ENCODE data around the gene AAMDC. TPM values are rescaled to one million over a fixed set of nuclear protein-coding genes. Genes with fewer than 3 reads are reported as not detected.
"Not testable (repeated sequence)": the region's sequence is repeated elsewhere in the genome, so short reads cannot be mapped to it uniquely, and the experiment has no call there.

Gene AAMDC
- total RNA-seq, 4 donors from 2014 or later, result 14.4 to 30.7 TPM; not detected in 2

DNA sequence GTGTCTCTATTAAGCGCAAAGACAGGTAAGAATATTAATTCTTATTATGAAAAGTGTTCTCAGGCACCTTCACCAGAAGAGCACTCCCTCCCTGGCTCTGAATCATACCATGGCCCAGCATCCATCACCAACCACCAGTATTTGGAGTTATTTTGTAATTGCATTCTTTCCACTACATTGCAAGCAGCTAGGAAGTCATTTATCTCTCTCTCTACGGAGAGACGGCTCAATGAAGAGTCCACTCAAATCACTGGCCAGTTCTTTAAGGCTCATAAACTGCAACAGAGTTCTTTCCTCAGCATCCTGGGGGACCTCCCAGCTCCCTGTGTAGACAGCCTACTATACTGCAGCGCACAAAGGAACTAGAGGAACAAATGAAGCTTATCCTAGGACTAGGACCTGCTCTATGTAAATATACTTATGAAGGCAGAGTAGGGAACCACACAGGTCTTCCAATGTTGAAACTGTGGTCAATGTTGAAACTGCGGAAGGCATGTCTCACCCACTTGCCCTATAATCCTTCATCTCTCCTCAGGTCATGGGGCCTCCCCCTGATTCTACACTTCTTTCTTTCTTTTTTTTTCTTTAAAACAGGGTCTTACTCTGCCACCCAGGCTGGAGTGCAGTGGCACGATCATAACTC, 63.4 kb downstream of the AAMDC start:
- no peak overlapping the region for H3K27ac ChIP-seq
- no peaks in the 10 kb centered on the region for H3K4me1 ChIP-seq
- in situ Hi-C loops (cut with MboI; ENCODE audit: low pct_ligation_motif_present in 1 of 4, low pct_unique_long_range_greater_than_20kb in 1 of 4, low sequenced_read_pairs in 3 of 4) (no loop called here), intact Hi-C loops (cut with DNase I; ENCODE audit: low total_unique reads) (no loop called here)
- peaks cover 0 to 25% (median 6%) of the 10 kb centered on the region in 4 donors for H3K36me3 ChIP-seq
- no peaks in the 10 kb centered on the region for H3K27me3 ChIP-seq
- H3K9me3 ChIP-seq, result no peaks in the 10 kb centered on the region
- WGBS, 2 donors (ENCODE audit: low coverage in 1 of 2), result 80 to 83% methylated on average over 4 to 6 of the region's 6 CpGs
- H3K4me3 ChIP-seq, result no peak overlapping the region
- no peak for DNase-seq
- TF ChIP-seq, protein P1, sequence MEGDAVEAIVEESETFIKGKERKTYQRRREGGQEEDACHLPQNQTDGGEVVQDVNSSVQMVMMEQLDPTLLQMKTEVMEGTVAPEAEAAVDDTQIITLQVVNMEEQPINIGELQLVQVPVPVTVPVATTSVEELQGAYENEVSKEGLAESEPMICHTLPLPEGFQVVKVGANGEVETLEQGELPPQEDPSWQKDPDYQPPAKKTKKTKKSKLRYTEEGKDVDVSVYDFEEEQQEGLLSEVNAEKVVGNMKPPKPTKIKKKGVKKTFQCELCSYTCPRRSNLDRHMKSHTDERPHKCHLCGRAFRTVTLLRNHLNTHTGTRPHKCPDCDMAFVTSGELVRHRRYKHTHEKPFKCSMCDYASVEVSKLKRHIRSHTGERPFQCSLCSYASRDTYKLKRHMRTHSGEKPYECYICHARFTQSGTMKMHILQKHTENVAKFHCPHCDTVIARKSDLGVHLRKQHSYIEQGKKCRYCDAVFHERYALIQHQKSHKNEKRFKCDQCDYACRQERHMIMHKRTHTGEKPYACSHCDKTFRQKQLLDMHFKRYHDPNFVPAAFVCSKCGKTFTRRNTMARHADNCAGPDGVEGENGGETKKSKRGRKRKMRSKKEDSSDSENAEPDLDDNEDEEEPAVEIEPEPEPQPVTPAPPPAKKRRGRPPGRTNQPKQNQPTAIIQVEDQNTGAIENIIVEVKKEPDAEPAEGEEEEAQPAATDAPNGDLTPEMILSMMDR (IDR thresholded peaks at IDR 0.05), result no peak

DNA sequence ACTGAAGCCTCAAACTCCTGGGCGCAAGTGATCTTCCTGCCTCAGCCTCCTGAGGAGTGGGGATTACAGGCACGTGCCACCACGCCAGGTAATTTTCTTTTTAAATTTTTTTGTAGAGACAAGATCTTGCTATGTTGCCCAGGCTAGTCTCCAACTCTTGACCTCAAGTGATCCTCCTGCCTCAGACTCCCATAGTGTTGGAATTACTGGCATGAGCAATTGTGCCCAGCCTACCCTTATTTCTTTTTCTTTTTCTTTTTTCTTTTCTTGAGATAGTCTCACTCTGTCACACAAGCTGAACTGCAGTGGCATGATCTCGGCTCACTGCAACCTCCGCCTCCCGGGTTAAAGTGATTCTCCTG, 63.9 kb downstream of the AAMDC start:
- Histone ChIP-seq H3K27me3 (no peaks in the 10 kb centered on the region), H3K9me3 (no peaks in the 10 kb centered on the region), H3K4me3 (no peak overlapping the region), H3K36me3 (peaks cover 0 to 25% (median 8%) of the 10 kb centered on the region in 4 donors), H3K27ac (no peak overlapping the region), H3K4me1 (no peaks in the 10 kb centered on the region)
- DNase-seq, result no peak
- WGBS, 2 donors (ENCODE audit: low coverage in 1 of 2), result 99 to 100% methylated on average over 5 to 6 of the region's 6 CpGs
- intact Hi-C loops (cut with DNase I; ENCODE audit: low total_unique reads), result no loop called here
- in situ Hi-C loops (cut with MboI; ENCODE audit: low pct_ligation_motif_present in 1 of 4, low pct_unique_long_range_greater_than_20kb in 1 of 4, low sequenced_read_pairs in 3 of 4), result no loop called here
- no peak for TF ChIP-seq POLR2AphosphoS5 (IDR thresholded peaks at IDR 0.05)
- no peak for TF ChIP-seq EP300 (IDR thresholded peaks at IDR 0.05; ENCODE audit: low read depth)
- TF ChIP-seq POLR2A (IDR thresholded peaks at IDR 0.05), result no peak
- TF ChIP-seq, protein P1 (IDR thresholded peaks at IDR 0.05), result no peak

DNA sequence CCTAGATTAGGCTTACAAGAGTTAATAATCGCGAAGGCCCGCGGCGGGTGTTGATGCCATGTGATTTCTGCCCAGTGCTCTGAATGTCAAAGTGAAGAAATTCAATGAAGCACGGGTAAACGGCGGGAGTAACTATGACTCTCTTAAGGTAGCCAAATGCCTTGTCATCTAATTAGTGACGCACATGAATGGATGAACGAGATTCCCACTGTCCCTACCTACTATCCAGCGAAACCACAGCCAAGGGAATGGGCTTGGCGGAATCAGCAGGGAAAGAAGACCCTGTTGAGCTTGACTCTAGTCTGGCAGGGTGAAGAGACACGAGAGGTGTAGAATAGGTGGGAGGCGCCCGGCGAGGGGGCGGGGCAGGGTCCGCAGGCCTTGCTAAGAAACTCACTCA, 65.5 kb downstream of the AAMDC start:
- Histone ChIP-seq H3K4me3 (no peak overlapping the region), H3K27ac (no peak overlapping the region), H3K4me1 (no peaks in the 10 kb centered on the region), H3K36me3 (peaks cover 0 to 19% (median 6%) of the 10 kb centered on the region in 4 donors), H3K9me3 (no peaks in the 10 kb centered on the region), H3K27me3 (no peaks in the 10 kb centered on the region)
- TF ChIP-seq POLR2A (IDR thresholded peaks at IDR 0.05) (no peak), EP300 (IDR thresholded peaks at IDR 0.05; ENCODE audit: low read depth) (no peak), POLR2AphosphoS5 (IDR thresholded peaks at IDR 0.05) (no peak)
- TF ChIP-seq, protein P1 (IDR thresholded peaks at IDR 0.05), result no peak
- intact Hi-C loops (cut with DNase I; ENCODE audit: low total_unique reads), result no loop called here
- DNase-seq, result no peak
- WGBS, 2 donors (ENCODE audit: low coverage in 1 of 2), result 87 to 97% methylated on average over 10 to 18 of the region's 18 CpGs
- in situ Hi-C loops (cut with MboI; ENCODE audit: low pct_ligation_motif_present in 1 of 4, low pct_unique_long_range_greater_than_20kb in 1 of 4, low sequenced_read_pairs in 3 of 4), result no loop called here

DNA sequence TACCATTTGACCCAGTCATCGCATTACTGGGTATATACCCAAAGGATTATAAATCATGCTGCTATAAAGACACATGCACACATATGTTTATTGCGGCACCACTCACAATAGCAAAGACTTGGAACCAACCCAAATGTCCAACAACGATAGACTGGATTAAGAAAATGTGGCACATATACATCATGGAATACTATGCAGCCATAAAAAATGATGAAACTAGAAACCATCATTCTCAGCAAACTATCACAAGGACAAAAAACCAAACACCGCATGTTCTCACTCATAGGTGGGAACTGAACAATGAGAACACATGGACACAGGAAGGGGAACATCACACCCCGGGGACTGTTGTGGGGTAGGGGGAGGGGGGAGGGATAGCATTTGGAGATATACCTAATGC, 68.1 kb downstream of the AAMDC start:
- H3K36me3 ChIP-seq, result peaks cover 0 to 16% (median 3%) of the 10 kb centered on the region in 4 donors
- in situ Hi-C loops (cut with MboI; ENCODE audit: low pct_ligation_motif_present in 1 of 4, low pct_unique_long_range_greater_than_20kb in 1 of 4, low sequenced_read_pairs in 3 of 4), result not testable (repeated sequence)

DNA sequence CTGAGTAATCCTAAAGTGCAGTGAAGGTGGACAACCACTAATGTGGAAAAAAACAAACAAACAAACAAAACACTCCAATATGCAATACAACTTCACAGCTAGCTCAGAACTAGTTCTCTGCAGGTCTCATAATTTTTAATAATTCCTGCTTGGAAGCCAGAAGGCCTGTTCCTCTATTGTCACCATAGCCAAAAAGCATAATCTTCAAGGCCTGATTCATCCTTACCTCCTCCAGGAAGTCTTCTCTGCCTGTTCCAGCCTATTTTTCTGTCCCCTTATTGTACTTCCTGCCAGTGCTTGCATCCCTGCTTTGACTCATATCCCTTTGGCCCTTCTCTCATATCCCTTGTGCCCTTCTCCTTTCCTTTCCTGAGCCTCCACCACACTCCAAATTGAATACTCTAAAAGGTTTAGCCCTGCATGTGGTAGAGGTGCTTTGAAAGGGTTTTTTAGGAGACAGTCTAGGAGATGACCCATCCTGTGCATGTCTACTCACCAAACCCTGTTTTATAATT, 69.2 kb downstream of the AAMDC start:
- H3K4me1 ChIP-seq; H3K27me3 ChIP-seq; DNase-seq; H3K4me3 ChIP-seq; H3K9me3 ChIP-seq; in situ Hi-C loops (cut with MboI; ENCODE audit: low pct_ligation_motif_present in 1 of 4, low pct_unique_long_range_greater_than_20kb in 1 of 4, low sequenced_read_pairs in 3 of 4); H3K27ac ChIP-seq; intact Hi-C loops (cut with DNase I; ENCODE audit: low total_unique reads): not testable (repeated sequence)
- H3K36me3 ChIP-seq, result peaks cover 0 to 11% (median 3%) of the 10 kb centered on the region in 4 donors

More for the DNA sequence above, 68.1 kb downstream of the AAMDC start:
- 96 to 97% methylated on average over 5 of the region's 5 CpGs for WGBS, 2 donors (ENCODE audit: low coverage in 1 of 2)
- H3K9me3 ChIP-seq; DNase-seq; H3K27me3 ChIP-seq; H3K4me3 ChIP-seq; intact Hi-C loops (cut with DNase I; ENCODE audit: low total_unique reads); H3K4me1 ChIP-seq; H3K27ac ChIP-seq: not testable (repeated sequence)

DNA sequence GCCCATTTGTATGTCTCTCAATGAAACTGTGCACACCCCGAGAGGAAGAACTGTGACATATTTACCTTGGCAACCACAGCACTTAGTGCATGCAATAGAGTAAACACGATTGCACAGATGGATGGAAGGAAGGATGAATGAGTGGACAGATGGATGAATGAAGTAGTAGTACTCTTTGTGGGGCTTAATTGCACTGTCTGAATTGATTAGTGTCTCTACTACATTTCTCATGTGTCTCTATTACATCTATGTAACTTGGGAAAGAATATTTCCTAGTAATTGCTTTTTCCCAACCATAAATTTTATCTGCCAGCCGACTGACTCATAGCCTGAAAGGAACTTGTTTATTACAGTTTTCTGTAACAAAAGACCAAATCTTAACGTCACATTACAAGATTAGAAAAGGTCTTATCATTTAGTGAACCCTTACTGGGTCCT, 69.7 kb downstream of the AAMDC start:
- intact Hi-C loops (cut with DNase I; ENCODE audit: low total_unique reads); in situ Hi-C loops (cut with MboI; ENCODE audit: low pct_ligation_motif_present in 1 of 4, low pct_unique_long_range_greater_than_20kb in 1 of 4, low sequenced_read_pairs in 3 of 4); H3K27ac ChIP-seq; H3K4me1 ChIP-seq; H3K4me3 ChIP-seq; DNase-seq; H3K36me3 ChIP-seq; H3K27me3 ChIP-seq; H3K9me3 ChIP-seq: not testable (repeated sequence)
- WGBS, 2 donors (ENCODE audit: low coverage in 1 of 2), result 23 to 40% methylated on average over 3 to 4 of the region's 4 CpGs

DNA sequence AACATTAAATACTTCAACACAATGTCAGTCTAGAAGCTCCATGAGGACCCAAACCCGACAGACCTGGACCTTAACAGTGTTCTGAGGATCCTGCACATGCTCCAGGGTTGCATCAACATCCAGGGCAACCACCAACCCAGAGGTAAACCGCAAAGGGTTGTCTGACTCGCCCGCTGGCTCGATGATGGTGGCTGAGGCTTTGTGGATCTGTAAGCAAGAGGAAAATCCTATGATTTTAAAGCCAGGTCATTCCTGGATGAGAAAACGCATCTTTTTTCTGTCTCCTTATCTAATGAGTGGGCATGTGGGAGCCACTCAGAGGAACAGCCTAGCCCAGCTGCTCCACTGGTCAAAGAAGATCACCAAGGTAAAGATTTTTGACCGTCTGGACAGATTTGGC, 70.3 kb downstream of the AAMDC start:
- H3K4me3 ChIP-seq; H3K9me3 ChIP-seq; H3K27ac ChIP-seq; in situ Hi-C loops (cut with MboI; ENCODE audit: low pct_ligation_motif_present in 1 of 4, low pct_unique_long_range_greater_than_20kb in 1 of 4, low sequenced_read_pairs in 3 of 4); intact Hi-C loops (cut with DNase I; ENCODE audit: low total_unique reads); H3K4me1 ChIP-seq; DNase-seq; H3K36me3 ChIP-seq; H3K27me3 ChIP-seq: not testable (repeated sequence)
- 96% methylated on average over 7 of the region's 7 CpGs; no CpG with 5 or more reads in 1 of the 2 donors for WGBS, 2 donors (ENCODE audit: low coverage in 1 of 2)

DNA sequence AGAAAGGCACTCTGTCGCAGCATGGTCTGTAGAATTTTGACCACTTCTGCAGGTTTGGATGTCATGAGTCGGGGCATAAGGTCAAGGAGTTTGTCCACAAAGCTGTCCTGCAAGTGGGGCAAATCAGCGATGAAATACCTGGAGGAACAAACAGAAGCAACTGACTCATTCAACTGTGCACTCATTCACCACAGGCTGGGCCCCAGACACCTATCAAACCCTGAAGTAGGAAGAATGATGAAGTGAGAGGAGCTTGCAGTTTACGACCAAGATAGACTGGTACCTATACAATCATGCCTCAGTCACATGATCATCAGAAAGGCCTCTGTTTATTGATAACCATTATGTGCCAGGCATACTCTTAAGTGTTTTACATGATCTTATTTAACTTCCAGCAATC, 70.8 kb downstream of the AAMDC start:
- intact Hi-C loops (cut with DNase I; ENCODE audit: low total_unique reads); H3K27ac ChIP-seq; H3K36me3 ChIP-seq; H3K27me3 ChIP-seq; H3K4me3 ChIP-seq; in situ Hi-C loops (cut with MboI; ENCODE audit: low pct_ligation_motif_present in 1 of 4, low pct_unique_long_range_greater_than_20kb in 1 of 4, low sequenced_read_pairs in 3 of 4); H3K4me1 ChIP-seq; H3K9me3 ChIP-seq; DNase-seq: not testable (repeated sequence)
- WGBS, 2 donors (ENCODE audit: low coverage in 1 of 2), result 98% methylated on average over 3 of the region's 4 CpGs; no CpG with 5 or more reads in 1 of the 2 donors
